Uterus (tissue), 4 donors: ENCODE results near the gene SLC25A30. TPM values are rescaled to one million over a fixed set of nuclear protein-coding genes. Genes with fewer than 3 reads are reported as not detected.

Experiments used
- DNase-seq, 2 donors: peaks; one replicate each; pipeline ENCODE4 v3.0.0-alpha.2; 2019 to 2020
- H3K27ac ChIP-seq, 2 donors: fragments of 200-600 bp; sonication (generic); 1 replicate in 1 of 2; 2 replicates in 1 of 2; pipeline ENCODE4 v1.5.1; 2016 to 2018
- H3K27me3 ChIP-seq, 2 donors: fragments of 200-600 bp; sonication (generic); one replicate each; pipeline ENCODE4 v1.5.1; 2018 to 2019; ENCODE audit warnings: control low read depth in 1 of 2
- H3K36me3 ChIP-seq, 2 donors: fragments of 200-600 bp; sonication (generic); one replicate each; pipeline ENCODE4 v1.5.1; 2019; ENCODE audit warnings: control low read depth in 1 of 2
- H3K4me1 ChIP-seq, 2 donors: fragments of 200-600 bp; sonication (generic); one replicate each; pipeline ENCODE4 v1.5.1; 2018 to 2019; ENCODE audit warnings: control low read depth in 1 of 2
- H3K4me3 ChIP-seq, 2 donors: fragments of 200-600 bp; sonication (generic); 1 replicate in 1 of 2; 2 replicates in 1 of 2; pipeline ENCODE4 v1.5.1; 2018 to 2019; ENCODE audit warnings: mild to moderate bottlenecking in 1 of 2
- H3K9me3 ChIP-seq, 2 donors: fragments of 200-600 bp; sonication (generic); one replicate each; pipeline ENCODE4 v1.5.1; 2019; ENCODE audit warnings: control low read depth in 1 of 2
- CTCF ChIP-seq, 4 experiments: fragments of 200-600 bp in 2 of 4; fragments of 450-650 bp in 2 of 4; sonication (generic) in 2 of 4; IDR thresholded peaks; one replicate each; pipeline ENCODE4 v1.5.1; 2016 to 2019; ENCODE audit warnings: antibody characterized with exemption in 4 of 4, mild to moderate bottlenecking in 2 of 4, moderate library complexity in 1 of 4
- POLR2A ChIP-seq, 2 donors: fragments of 450-650 bp; IDR thresholded peaks; one replicate each; pipeline ENCODE4 v1.6.1; 2016; ENCODE audit warnings: antibody characterized with exemption in 2 of 2, mild to moderate bottlenecking in 1 of 2, moderate library complexity in 1 of 2
- intact Hi-C: fragments of 100-400 bp; cut with DNase I; formaldehyde crosslinking; loops from one replicate; pipeline ENCODE4 v1.15.1; 2023; ENCODE audit warnings: low total_unique reads
- total RNA-seq, 4 donors: library from RNA; depleted of rRNA in 3 of 4; stranded (reverse); fragments of >200 nt in 3 of 4; gene quantifications; one replicate each; pipeline versions ENCODE4 v1.1.0 to v1.2.4, GENCODE V29; 2014 to 2023
- donor health status: DM: yes; HTN: yes; CAD: no.

Gene SLC25A30
- total RNA-seq, 4 donors from 2014 or later: 8.2 to 30.5 (median 22.2) TPM

- Histone ChIP-seq H3K36me3 (no peaks in the 10 kb centered on the region), H3K9me3 (no peaks in the 10 kb centered on the region), H3K27ac (no peak overlapping the region), H3K4me3 (no peak overlapping the region), H3K4me1 (no peaks in the 10 kb centered on the region), H3K27me3 (no peaks in the 10 kb centered on the region)
- DNase-seq: no peak
- no peak for TF ChIP-seq CTCF (IDR thresholded peaks at IDR 0.05)
- TF ChIP-seq POLR2A (IDR thresholded peaks at IDR 0.05): no peak
- intact Hi-C loops: no loop called here
Observed at GRCh38 chr13:45368005-45368404, 50.2 kb downstream of the SLC25A30 start.

- Histone ChIP-seq H3K9me3 (no peaks in the 10 kb centered on the region), H3K4me3 (no peak overlapping the region), H3K27me3 (no peaks in the 10 kb centered on the region), H3K36me3 (no peaks in the 10 kb centered on the region), H3K4me1 (no peaks in the 10 kb centered on the region), H3K27ac (no peak overlapping the region)
- intact Hi-C loops: no loop called here
- TF ChIP-seq CTCF (IDR thresholded peaks at IDR 0.05) (no peak), POLR2A (IDR thresholded peaks at IDR 0.05) (no peak)
- peak; percentile 32 to 52 for DNase-seq
Observed at GRCh38 chr13:45367358-45367757, 50.8 kb downstream of the SLC25A30 start.

GRCh38 chr13:45365558-45365885 lies 52.7 kb downstream of the SLC25A30 start:
- Histone ChIP-seq H3K9me3 (no peaks in the 10 kb centered on the region), H3K4me3 (no peak overlapping the region), H3K4me1 (no peaks in the 10 kb centered on the region), H3K27ac (no peak overlapping the region), H3K27me3 (no peaks in the 10 kb centered on the region), H3K36me3 (no peaks in the 10 kb centered on the region)
- DNase-seq: no peak
- intact Hi-C loops: no loop called here
- TF ChIP-seq CTCF (IDR thresholded peaks at IDR 0.05): no peak
- TF ChIP-seq POLR2A (IDR thresholded peaks at IDR 0.05): no peak

- H3K27me3 ChIP-seq: no peaks in the 10 kb centered on the region
- no peak for DNase-seq
- intact Hi-C loops: no loop called here
- H3K4me3 ChIP-seq: no peak overlapping the region
- H3K36me3 ChIP-seq: no peaks in the 10 kb centered on the region
- no peak overlapping the region for H3K27ac ChIP-seq
- H3K4me1 ChIP-seq: no peaks in the 10 kb centered on the region
- TF ChIP-seq POLR2A (IDR thresholded peaks at IDR 0.05) (no peak), CTCF (IDR thresholded peaks at IDR 0.05) (no peak)
- H3K9me3 ChIP-seq: no peaks in the 10 kb centered on the region
Observed at GRCh38 chr13:45364876-45365557, 53.2 kb downstream of the SLC25A30 start.

GRCh38 chr13:45362939-45363338 lies 55.2 kb downstream of the SLC25A30 start:
- intact Hi-C loops: no loop called here
- DNase-seq: no peak
- H3K27me3 ChIP-seq: no peaks in the 10 kb centered on the region
- no peaks in the 10 kb centered on the region for H3K36me3 ChIP-seq
- H3K4me3 ChIP-seq: no peak overlapping the region
- no peaks in the 10 kb centered on the region for H3K9me3 ChIP-seq
- H3K27ac ChIP-seq: no peak overlapping the region
- no peaks in the 10 kb centered on the region for H3K4me1 ChIP-seq
- TF ChIP-seq POLR2A (IDR thresholded peaks at IDR 0.05) (no peak), CTCF (IDR thresholded peaks at IDR 0.05) (no peak)
